ENCODE data around the gene FKBP15.

- TF ChIP-seq POLR2A (IDR thresholded peaks at IDR 0.05; ENCODE audit: low read depth, low read length) (no peak), POLR2AphosphoS5 (IDR thresholded peaks at IDR 0.05; ENCODE audit: insufficient read depth, low read depth, low read length) (no peak), CTCF (IDR thresholded peaks at IDR 0.05; ENCODE audit: extremely low read depth in 1 of 2, insufficient read depth in 1 of 2, low read depth in 1 of 2, low read length in 2 of 2) (no peak), MYC (IDR thresholded peaks at IDR 0.05; ENCODE audit: low read depth, low read length) (no peak), MAX (IDR thresholded peaks at IDR 0.05; ENCODE audit: insufficient read depth, insufficient read length) (no peak)
Measured at GRCh38 chr9:113186137-113186755, 34.8 kb downstream of the FKBP15 start.

Data from endothelial cell of umbilical vein (primary cell).